Upper lobe of right lung (tissue), 1 donor: ENCODE data around the gene RPAIN. TPM values are rescaled to one million over a fixed set of nuclear protein-coding genes. Genes with fewer than 3 reads are reported as not detected.

Experiments used
- ATAC-seq: fragments of 200-7000 bp; cut with Tn5 transposase; one replicate; pipeline ENCODE4 v1.9.1; 2020; ENCODE audit warnings: mild to moderate bottlenecking, moderate library complexity
- DNase-seq: peaks from one replicate; pipeline ENCODE4 v3.0.0-alpha.2; 2020
- H3K27ac ChIP-seq: fragments of 200-600 bp; one replicate; pipeline ENCODE4 v1.8.0; 2022
- H3K27me3 ChIP-seq: fragments of 200-600 bp; one replicate; pipeline ENCODE4 v1.8.0; 2022; ENCODE audit warnings: mild to moderate bottlenecking
- H3K36me3 ChIP-seq: fragments of 200-600 bp; one replicate; pipeline ENCODE4 v1.8.0; 2022
- H3K4me1 ChIP-seq: fragments of 200-600 bp; one replicate; pipeline ENCODE4 v1.8.0; 2022
- H3K4me3 ChIP-seq: fragments of 200-600 bp; one replicate; pipeline ENCODE4 v1.8.0; 2022; ENCODE audit warnings: mild to moderate bottlenecking
- H3K9me3 ChIP-seq: fragments of 200-600 bp; one replicate; pipeline ENCODE4 v1.8.0; 2022
- intact Hi-C: fragments of 100-400 bp; cut with DNase I; formaldehyde crosslinking; loops from one replicate; pipeline ENCODE4 v1.11.0; 2022
- total RNA-seq: library from RNA; stranded (reverse); fragmentation: NEBNext Ultra II Directional; extraction: Animal tissue kit (Norgen Biotek cat#: 25700); gene quantifications from one replicate; pipeline ENCODE4 v1.2.1, GENCODE V29; 2021
- TF ChIP-seq, protein P1 (sequence below): fragments of 200-600 bp; IDR thresholded peaks from one replicate; pipeline ENCODE4 v1.8.0; 2022; ENCODE audit warnings: antibody characterized with exemption
- donor health status: DM: no; HTN: yes; CAD: no; lungs with severe emphysema.

Gene RPAIN
- total RNA-seq, 1 donor from 2014 or later: 32.9 TPM

DNA sequence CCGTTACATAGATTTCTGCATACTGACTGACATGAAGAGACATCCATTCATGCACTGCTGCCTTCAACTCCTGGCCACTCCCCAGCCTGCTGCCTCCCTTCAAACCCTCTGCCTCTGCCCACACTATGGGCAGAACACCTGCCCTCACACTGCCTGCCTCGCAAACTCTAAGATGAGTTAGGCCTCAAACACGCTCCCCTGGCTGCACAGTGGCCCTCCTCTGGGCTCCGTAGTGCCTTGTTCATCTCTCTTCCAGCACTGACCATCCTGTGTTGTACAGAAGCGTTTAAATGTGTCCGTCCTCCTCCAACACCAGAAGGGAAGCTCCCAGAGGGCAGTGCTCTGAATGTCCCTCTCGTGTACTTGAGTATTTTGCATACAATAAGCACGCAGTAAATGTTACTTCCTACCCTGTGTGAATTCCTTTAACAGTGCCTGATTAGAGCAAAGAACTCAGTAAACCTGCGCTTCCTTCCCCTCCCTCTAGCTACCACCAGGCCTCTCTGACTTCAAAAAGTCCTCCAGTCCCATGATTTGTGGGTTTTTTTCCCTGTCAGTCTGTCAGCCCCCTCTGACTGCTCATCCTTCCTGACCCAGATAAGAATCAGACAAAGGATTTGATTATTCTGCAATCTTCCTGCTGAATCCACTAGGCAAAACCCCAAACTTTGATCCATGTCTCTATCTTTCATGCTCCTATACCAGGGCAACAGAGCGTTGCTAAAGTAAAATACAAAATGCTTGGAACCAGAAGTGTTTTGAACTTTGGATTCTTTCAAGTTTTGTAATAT, 44.9 kb downstream of the RPAIN start:
- intact Hi-C loops: no loop called here
- peaks cover 21% of the 10 kb centered on the region for H3K36me3 ChIP-seq
- DNase-seq (no peak), ATAC-seq (no peak)
- peaks cover 13% of the 10 kb centered on the region for H3K4me1 ChIP-seq
- no peak overlapping the region for H3K27ac ChIP-seq
- H3K27me3 ChIP-seq: no peaks in the 10 kb centered on the region
- TF ChIP-seq, protein P1, sequence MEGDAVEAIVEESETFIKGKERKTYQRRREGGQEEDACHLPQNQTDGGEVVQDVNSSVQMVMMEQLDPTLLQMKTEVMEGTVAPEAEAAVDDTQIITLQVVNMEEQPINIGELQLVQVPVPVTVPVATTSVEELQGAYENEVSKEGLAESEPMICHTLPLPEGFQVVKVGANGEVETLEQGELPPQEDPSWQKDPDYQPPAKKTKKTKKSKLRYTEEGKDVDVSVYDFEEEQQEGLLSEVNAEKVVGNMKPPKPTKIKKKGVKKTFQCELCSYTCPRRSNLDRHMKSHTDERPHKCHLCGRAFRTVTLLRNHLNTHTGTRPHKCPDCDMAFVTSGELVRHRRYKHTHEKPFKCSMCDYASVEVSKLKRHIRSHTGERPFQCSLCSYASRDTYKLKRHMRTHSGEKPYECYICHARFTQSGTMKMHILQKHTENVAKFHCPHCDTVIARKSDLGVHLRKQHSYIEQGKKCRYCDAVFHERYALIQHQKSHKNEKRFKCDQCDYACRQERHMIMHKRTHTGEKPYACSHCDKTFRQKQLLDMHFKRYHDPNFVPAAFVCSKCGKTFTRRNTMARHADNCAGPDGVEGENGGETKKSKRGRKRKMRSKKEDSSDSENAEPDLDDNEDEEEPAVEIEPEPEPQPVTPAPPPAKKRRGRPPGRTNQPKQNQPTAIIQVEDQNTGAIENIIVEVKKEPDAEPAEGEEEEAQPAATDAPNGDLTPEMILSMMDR: no peak
- no peak overlapping the region for H3K4me3 ChIP-seq
- no peaks in the 10 kb centered on the region for H3K9me3 ChIP-seq

DNA sequence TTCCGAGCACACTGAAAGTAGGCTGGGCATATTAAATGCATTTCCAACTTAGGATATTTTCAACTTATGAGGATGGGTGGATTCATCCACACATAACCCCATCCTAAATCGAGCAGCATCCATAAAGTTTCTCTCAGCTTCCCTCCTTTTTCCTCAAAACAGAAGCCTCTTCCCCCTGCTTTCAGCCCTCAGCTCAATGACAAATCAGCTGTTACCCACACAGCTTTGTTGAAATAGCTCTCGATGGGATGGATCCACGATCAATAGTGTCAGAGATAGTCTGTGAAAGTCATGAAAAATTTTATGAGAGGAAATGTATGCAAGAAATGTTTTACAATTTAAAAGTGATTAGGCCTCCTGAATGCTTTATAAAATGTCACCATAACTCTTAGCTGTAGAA, 46.3 kb downstream of the RPAIN start:
- no peaks in the 10 kb centered on the region for H3K27me3 ChIP-seq
- DNase-seq: no peak
- peaks cover 11% of the 10 kb centered on the region for H3K36me3 ChIP-seq
- no peak for ATAC-seq
- intact Hi-C loops: no loop called here
- TF ChIP-seq, protein P1: no peak
- H3K27ac ChIP-seq: no peak overlapping the region
- H3K4me1 ChIP-seq: peaks cover 13% of the 10 kb centered on the region
- no peak overlapping the region for H3K4me3 ChIP-seq
- no peaks in the 10 kb centered on the region for H3K9me3 ChIP-seq

DNA sequence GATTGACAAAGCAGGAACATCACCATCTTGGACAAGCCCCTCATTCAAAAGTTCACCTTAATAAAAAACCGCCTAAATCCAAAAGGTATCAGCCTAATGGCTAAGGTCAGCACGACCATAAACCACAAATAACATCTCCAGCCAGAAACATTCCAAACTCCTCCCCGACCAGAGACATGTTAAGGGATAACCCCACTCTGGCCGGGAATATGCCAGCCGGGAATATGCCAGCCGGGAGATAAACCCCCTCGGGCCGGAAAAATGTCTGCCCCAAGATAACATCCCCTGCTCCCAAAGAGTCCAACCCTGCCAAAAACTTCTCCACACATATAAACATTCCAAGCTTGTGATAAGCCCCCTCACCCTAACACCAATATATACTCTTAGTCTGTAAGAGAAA, 47.4 kb downstream of the RPAIN start:
- no peaks in the 10 kb centered on the region for H3K27me3 ChIP-seq
- intact Hi-C loops: no loop called here
- no peaks in the 10 kb centered on the region for H3K9me3 ChIP-seq
- ATAC-seq (no peak), DNase-seq (no peak)
- no peak overlapping the region for H3K27ac ChIP-seq
- TF ChIP-seq, protein P1: no peak
- peaks cover 14% of the 10 kb centered on the region for H3K36me3 ChIP-seq
- peak overlapping the region; percentile 99 for H3K4me3 ChIP-seq
- peaks cover 13% of the 10 kb centered on the region for H3K4me1 ChIP-seq

DNA sequence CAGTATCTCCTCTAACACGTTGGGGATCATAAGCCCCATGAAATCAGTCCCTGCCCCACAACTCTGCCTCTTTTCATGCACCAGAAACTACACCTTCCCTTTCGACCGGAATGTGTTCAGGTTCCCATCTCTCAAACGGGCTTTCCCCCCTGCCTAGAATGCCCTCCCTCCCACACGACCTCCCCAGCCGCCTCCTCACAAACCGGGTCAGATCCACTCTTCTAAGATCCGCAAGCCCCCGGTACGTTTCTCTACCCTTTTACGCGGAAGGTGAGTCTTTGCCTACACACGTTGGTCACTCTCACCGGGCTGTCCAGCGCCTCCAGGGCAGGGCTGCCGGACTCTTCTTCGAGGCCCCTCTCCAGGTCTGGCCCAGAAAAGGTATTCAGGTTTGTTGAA, 48.1 kb downstream of the RPAIN start:
- Histone ChIP-seq H3K27ac (peak overlapping the region; percentile 78), H3K27me3 (no peaks in the 10 kb centered on the region), H3K4me3 (peak overlapping the region; percentile 99), H3K9me3 (no peaks in the 10 kb centered on the region), H3K36me3 (peaks cover 19% of the 10 kb centered on the region), H3K4me1 (peaks cover 13% of the 10 kb centered on the region)
- TF ChIP-seq, protein P1: no peak
- intact Hi-C loops: no loop called here
- peak; percentile 5 for ATAC-seq
- DNase-seq: no peak

DNA sequence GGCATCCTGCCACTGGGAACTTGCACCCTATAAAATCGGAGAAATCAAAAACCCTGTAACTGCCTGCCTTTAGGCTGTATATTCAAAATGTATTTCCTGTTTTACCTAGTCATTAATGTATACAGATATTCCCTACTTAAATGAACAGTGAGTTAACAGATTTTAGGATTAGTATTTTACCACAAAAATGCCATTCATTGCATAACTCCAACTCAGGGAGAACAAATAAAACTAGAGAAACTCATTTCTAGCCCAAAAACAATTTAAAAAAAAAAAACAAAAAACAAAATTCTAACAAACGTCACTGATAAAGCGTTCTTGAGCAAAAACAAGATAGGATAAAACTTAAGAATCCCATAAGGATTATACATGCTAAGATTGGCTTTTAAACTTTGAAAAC, 52.5 kb downstream of the RPAIN start:
- TF ChIP-seq, protein P1: no peak
- no peak overlapping the region for H3K27ac ChIP-seq
- H3K27me3 ChIP-seq: no peaks in the 10 kb centered on the region
- ATAC-seq: no peak
- no peak overlapping the region for H3K4me3 ChIP-seq
- intact Hi-C loops: no loop called here
- H3K4me1 ChIP-seq: peaks cover 3% of the 10 kb centered on the region
- no peak for DNase-seq
- no peaks in the 10 kb centered on the region for H3K9me3 ChIP-seq
- H3K36me3 ChIP-seq: peaks cover 63% of the 10 kb centered on the region
